Activated CD4-positive, alpha-beta memory T cell treated with anti-CD3 and anti-CD28 coated beads for 36 hours (primary cell): ENCODE measurements around the gene LAIR1. TPM values are rescaled to one million over a fixed set of nuclear protein-coding genes. Genes with fewer than 3 reads are reported as not detected.
"Not testable (repeated sequence)": the region's sequence is repeated elsewhere in the genome, so short reads cannot be mapped to it uniquely, and the experiment has no call there.

Source experiments
- CTCF ChIA-PET: fragments of 350-600 bp; sonication (Branson Sonifier 250); formaldehyde crosslinking; loops from one replicate; lab custom pipeline; 2021; ENCODE audit warnings: antibody characterized with exemption, inconsistent platforms; lab: Charles Lee
- POLR2A ChIA-PET: fragments of 350-600 bp; sonication (Branson Sonifier 250); formaldehyde crosslinking; loops from one replicate; lab custom pipeline; 2021; ENCODE audit warnings: antibody characterized with exemption; lab: Charles Lee
- DNase-seq: peaks from one replicate; pipeline ENCODE4 v3.0.0-alpha.2; 2020
- H3K27ac Mint-ChIP-seq: one replicate; pipeline ENCODE4 v1.8.0; 2021; ENCODE audit warnings: mixed read lengths
- H3K27me3 Mint-ChIP-seq: one replicate; pipeline ENCODE4 v1.8.0; 2021; ENCODE audit warnings: mixed read lengths
- H3K36me3 Mint-ChIP-seq: one replicate; pipeline ENCODE4 v1.8.0; 2021; ENCODE audit warnings: mixed read lengths
- H3K4me1 Mint-ChIP-seq: one replicate; pipeline ENCODE4 v1.8.0; 2021; ENCODE audit warnings: low read depth, mixed read lengths
- H3K4me3 Mint-ChIP-seq: one replicate; pipeline ENCODE4 v1.8.0; 2021; ENCODE audit warnings: mild to moderate bottlenecking, mixed read lengths
- H3K9me3 Mint-ChIP-seq: one replicate; pipeline ENCODE4 v1.8.0; 2021; ENCODE audit warnings: mixed read lengths
- intact Hi-C: fragments of 100-400 bp; cut with micrococcal nuclease; formaldehyde crosslinking; loops from one replicate; pipeline ENCODE4 v1.15.1; 2023
- total RNA-seq, 2 experiments: library from RNA; stranded (reverse); gene quantifications; one replicate each; pipeline ENCODE4 v1.2.3, GENCODE V29; 2021

LAIR1 gene
- total RNA-seq, 2 experiments from 2014 or later: 4.9 to 5.7 TPM

- CTCF ChIA-PET: interaction anchor here (0.8 to 6.3 kb wide), 6 partner anchors 9 to 119 kb away, joined by 3 to 145 read pairs (median 4); no protein-coding TSS in a partner anchor
- H3K36me3 Mint-ChIP-seq: no peaks in the 10 kb centered on the region
- H3K4me3 Mint-ChIP-seq: no peak overlapping the region
Measured at GRCh38 chr19:54325194-54325621, 39.5 kb downstream of the LAIR1 start.

GRCh38 chr19:54324071-54324470 lies 40.7 kb downstream of the LAIR1 start:
- peaks cover 14% of the 10 kb centered on the region for H3K4me1 Mint-ChIP-seq
- H3K9me3 Mint-ChIP-seq: no peaks in the 10 kb centered on the region
- no peak overlapping the region for H3K4me3 Mint-ChIP-seq
- H3K27me3 Mint-ChIP-seq: peaks cover 14% of the 10 kb centered on the region
- POLR2A ChIA-PET: no interaction called here
- intact Hi-C loops: no loop called here
- CTCF ChIA-PET: interaction anchor here (0.6 to 6.3 kb wide), 6 partner anchors 8 to 86 kb away, joined by 3 to 145 read pairs (median 4); no protein-coding TSS in a partner anchor
- no peaks in the 10 kb centered on the region for H3K36me3 Mint-ChIP-seq
- H3K27ac Mint-ChIP-seq: no peak overlapping the region
- DNase-seq: no peak

More at GRCh38 chr19:54325194-54325621, 39.5 kb downstream of the LAIR1 start:
- H3K27me3 Mint-ChIP-seq: peaks cover 12% of the 10 kb centered on the region
- H3K4me1 Mint-ChIP-seq: peaks cover 14% of the 10 kb centered on the region
- POLR2A ChIA-PET: no interaction called here
- H3K27ac Mint-ChIP-seq: no peak overlapping the region
- intact Hi-C loops: loop anchor here (1.0 kb wide), 2 partner anchors 29 to 66 kb away; no protein-coding TSS in a partner anchor
- DNase-seq: peak; percentile 38
- no peaks in the 10 kb centered on the region for H3K9me3 Mint-ChIP-seq

- POLR2A ChIA-PET, H3K4me1 Mint-ChIP-seq, H3K27ac Mint-ChIP-seq, H3K4me3 Mint-ChIP-seq, DNase-seq, intact Hi-C loops, H3K36me3 Mint-ChIP-seq, H3K9me3 Mint-ChIP-seq: not testable (repeated sequence)
- CTCF ChIA-PET: interaction anchor here (2.7 to 6.3 kb wide), 2 partner anchors 68 to 69 kb away, joined by 18 to 145 read pairs; no protein-coding TSS in a partner anchor
- peaks cover 14% of the 10 kb centered on the region for H3K27me3 Mint-ChIP-seq
Measured at GRCh38 chr19:54322934-54323333, 41.8 kb downstream of the LAIR1 start.

- H3K27ac Mint-ChIP-seq, H3K4me1 Mint-ChIP-seq, H3K36me3 Mint-ChIP-seq, POLR2A ChIA-PET, intact Hi-C loops, DNase-seq, H3K4me3 Mint-ChIP-seq, H3K9me3 Mint-ChIP-seq: not testable (repeated sequence)
- CTCF ChIA-PET: interaction anchor here (0.6 to 2.7 kb wide), 3 partner anchors 69 to 152 kb away, joined by 3 to 18 read pairs (median 3); no protein-coding TSS in a partner anchor
- H3K27me3 Mint-ChIP-seq: peaks cover 17% of the 10 kb centered on the region
Measured at GRCh38 chr19:54322295-54322694, 42.4 kb downstream of the LAIR1 start.

- CTCF ChIA-PET: interaction anchor here (0.9 to 3.9 kb wide), 3 partner anchors 68 to 71 kb away, joined by 4 to 19 read pairs (median 18); no protein-coding TSS in a partner anchor
- H3K27me3 Mint-ChIP-seq: peaks cover 25% of the 10 kb centered on the region
- H3K36me3 Mint-ChIP-seq: no peaks in the 10 kb centered on the region
- DNase-seq: no peak
- no peak overlapping the region for H3K27ac Mint-ChIP-seq
- POLR2A ChIA-PET: no interaction called here
- H3K4me3 Mint-ChIP-seq: no peak overlapping the region
- intact Hi-C loops: no loop called here
- no peaks in the 10 kb centered on the region for H3K4me1 Mint-ChIP-seq
- no peaks in the 10 kb centered on the region for H3K9me3 Mint-ChIP-seq
Measured at GRCh38 chr19:54319892-54320670, 44.6 kb downstream of the LAIR1 start.

GRCh38 chr19:54319049-54319448 lies 45.7 kb downstream of the LAIR1 start:
- peaks cover 22% of the 10 kb centered on the region for H3K27me3 Mint-ChIP-seq
- no peak overlapping the region for H3K4me3 Mint-ChIP-seq
- intact Hi-C loops: no loop called here
- DNase-seq: no peak
- H3K9me3 Mint-ChIP-seq: no peaks in the 10 kb centered on the region
- H3K27ac Mint-ChIP-seq: no peak overlapping the region
- ChIA-PET POLR2A (no interaction called here), CTCF (interaction anchor here (0.9 to 3.9 kb wide), 2 partner anchors 69 to 72 kb away, joined by 4 to 19 read pairs; no protein-coding TSS in a partner anchor)
- H3K36me3 Mint-ChIP-seq: no peaks in the 10 kb centered on the region
- H3K4me1 Mint-ChIP-seq: no peaks in the 10 kb centered on the region

- Mint-ChIP-seq H3K27ac (no peak overlapping the region), H3K4me3 (no peak overlapping the region), H3K27me3 (peaks cover 27% of the 10 kb centered on the region), H3K4me1 (no peaks in the 10 kb centered on the region), H3K9me3 (no peaks in the 10 kb centered on the region), H3K36me3 (no peaks in the 10 kb centered on the region)
- POLR2A ChIA-PET: interaction anchor here (0.6 kb wide), 1 partner anchor 52 kb away, joined by 3 read pairs; no protein-coding TSS in a partner anchor
- no peak for DNase-seq
- intact Hi-C loops: no loop called here
- CTCF ChIA-PET: interaction anchor here (3.9 kb wide), 1 partner anchor 73 kb away, joined by 19 read pairs; no protein-coding TSS in a partner anchor
Measured at GRCh38 chr19:54317965-54318240, 46.8 kb downstream of the LAIR1 start.

- Mint-ChIP-seq H3K4me3 (no peak overlapping the region), H3K4me1 (no peaks in the 10 kb centered on the region), H3K27me3 (peaks cover 31% of the 10 kb centered on the region), H3K27ac (no peak overlapping the region), H3K9me3 (no peaks in the 10 kb centered on the region), H3K36me3 (no peaks in the 10 kb centered on the region)
- DNase-seq: no peak
- POLR2A ChIA-PET: interaction anchor here (0.6 kb wide), 1 partner anchor 53 kb away, joined by 3 read pairs; no protein-coding TSS in a partner anchor
- intact Hi-C loops: no loop called here
- CTCF ChIA-PET: interaction anchor here (0.6 to 3.9 kb wide), 3 partner anchors 7 to 74 kb away, joined by 3 to 19 read pairs (median 3); no protein-coding TSS in a partner anchor
Measured at GRCh38 chr19:54317108-54317964, 47.4 kb downstream of the LAIR1 start.

- DNase-seq: no peak
- intact Hi-C loops: no loop called here
- Mint-ChIP-seq H3K36me3 (no peaks in the 10 kb centered on the region), H3K4me1 (no peaks in the 10 kb centered on the region), H3K4me3 (no peak overlapping the region), H3K9me3 (no peaks in the 10 kb centered on the region), H3K27me3 (peaks cover 36% of the 10 kb centered on the region), H3K27ac (no peak overlapping the region)
- POLR2A ChIA-PET: interaction anchor here (0.6 kb wide), 1 partner anchor 82 kb away, joined by 3 read pairs; no protein-coding TSS in a partner anchor
- CTCF ChIA-PET: interaction anchor here (0.6 to 3.9 kb wide), 3 partner anchors 8 to 74 kb away, joined by 3 to 19 read pairs (median 3); no protein-coding TSS in a partner anchor
Measured at GRCh38 chr19:54316746-54317107, 48.0 kb downstream of the LAIR1 start.

- H3K27me3 Mint-ChIP-seq: peaks cover 32% of the 10 kb centered on the region
- no peaks in the 10 kb centered on the region for H3K4me1 Mint-ChIP-seq
- no peaks in the 10 kb centered on the region for H3K9me3 Mint-ChIP-seq
- no peak overlapping the region for H3K27ac Mint-ChIP-seq
- H3K4me3 Mint-ChIP-seq: no peak overlapping the region
- POLR2A ChIA-PET: interaction anchor here (0.6 kb wide), 1 partner anchor 83 kb away, joined by 3 read pairs; no protein-coding TSS in a partner anchor
- intact Hi-C loops: no loop called here
- CTCF ChIA-PET: interaction anchor here (1.0 to 3.9 kb wide), 2 partner anchors 9 to 75 kb away, joined by 3 to 19 read pairs; no protein-coding TSS in a partner anchor
- no peaks in the 10 kb centered on the region for H3K36me3 Mint-ChIP-seq
- DNase-seq: no peak
Measured at GRCh38 chr19:54315956-54316355, 48.8 kb downstream of the LAIR1 start.

- H3K9me3 Mint-ChIP-seq: no peaks in the 10 kb centered on the region
- no peak within 1 kb of the TSS for H3K27ac Mint-ChIP-seq
- ChIA-PET POLR2A (no interaction called here), CTCF (interaction anchor here (0.9 kb wide), 1 partner anchor 114 kb away, joined by 3 read pairs; no protein-coding TSS in a partner anchor)
- no peak for DNase-seq
- H3K27me3 Mint-ChIP-seq: peaks cover 31% of the 10 kb centered on the region
- H3K4me1 Mint-ChIP-seq: no peaks in the 10 kb centered on the region
- H3K4me3 Mint-ChIP-seq: no peak within 1 kb of the TSS
- no peaks in the 10 kb centered on the region for H3K36me3 Mint-ChIP-seq
- intact Hi-C loops: no loop called here
Measured at GRCh38 chr19:54312436-54313377, 52.0 kb downstream of the LAIR1 start, which contains the start of gene LILRA5. Gene LILRA5, minus strand, starts transcription at chr19:54313166. Its CDS starts 147 bp downstream, at chr19:54313019.
